Activated CD4-positive, alpha-beta memory T cell treated with anti-CD3 and anti-CD28 coated beads for 36 hours (primary cell): ENCODE data around the gene PTPRZ1. TPM values are rescaled to one million over a fixed set of nuclear protein-coding genes. Genes with fewer than 3 reads are reported as not detected.

Source experiments
- CTCF ChIA-PET: fragments of 350-600 bp; sonication (Branson Sonifier 250); formaldehyde crosslinking; loops from one replicate; lab custom pipeline; 2021; ENCODE audit warnings: antibody characterized with exemption, inconsistent platforms; lab: Charles Lee
- POLR2A ChIA-PET: fragments of 350-600 bp; sonication (Branson Sonifier 250); formaldehyde crosslinking; loops from one replicate; lab custom pipeline; 2021; ENCODE audit warnings: antibody characterized with exemption; lab: Charles Lee
- DNase-seq: peaks from one replicate; pipeline ENCODE4 v3.0.0-alpha.2; 2020
- H3K27ac Mint-ChIP-seq: one replicate; pipeline ENCODE4 v1.8.0; 2021; ENCODE audit warnings: mixed read lengths
- H3K27me3 Mint-ChIP-seq: one replicate; pipeline ENCODE4 v1.8.0; 2021; ENCODE audit warnings: mixed read lengths
- H3K36me3 Mint-ChIP-seq: one replicate; pipeline ENCODE4 v1.8.0; 2021; ENCODE audit warnings: mixed read lengths
- H3K4me1 Mint-ChIP-seq: one replicate; pipeline ENCODE4 v1.8.0; 2021; ENCODE audit warnings: low read depth, mixed read lengths
- H3K4me3 Mint-ChIP-seq: one replicate; pipeline ENCODE4 v1.8.0; 2021; ENCODE audit warnings: mild to moderate bottlenecking, mixed read lengths
- H3K9me3 Mint-ChIP-seq: one replicate; pipeline ENCODE4 v1.8.0; 2021; ENCODE audit warnings: mixed read lengths
- intact Hi-C: fragments of 100-400 bp; cut with micrococcal nuclease; formaldehyde crosslinking; loops from one replicate; pipeline ENCODE4 v1.15.1; 2023
- total RNA-seq, 2 experiments: library from RNA; stranded (reverse); gene quantifications; one replicate each; pipeline ENCODE4 v1.2.3, GENCODE V29; 2021

Gene PTPRZ1
- total RNA-seq, 2 experiments from 2014 or later = not detected

DNA sequence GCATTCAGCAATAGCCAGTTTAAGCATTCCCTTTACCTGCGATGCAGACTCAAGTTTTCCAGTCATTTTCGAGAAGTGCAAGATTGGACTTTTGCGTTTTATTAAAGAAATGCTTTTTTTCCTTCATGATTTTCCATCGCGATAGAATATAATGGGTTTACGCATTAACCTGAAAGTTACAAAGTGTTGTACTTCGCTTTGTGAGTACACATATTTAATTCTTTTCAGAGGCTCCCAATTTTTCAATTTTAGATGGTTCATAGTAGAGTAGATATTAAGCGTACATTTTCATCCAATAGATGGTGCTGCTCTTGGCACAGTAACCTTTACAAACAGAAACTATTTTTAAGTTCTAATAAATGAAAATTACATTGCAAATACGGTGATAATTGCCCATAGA lies 1.3 kb downstream of the PTPRZ1 start:
- Mint-ChIP-seq H3K9me3 (no peaks in the 10 kb centered on the region), H3K27ac (no peak overlapping the region), H3K27me3 (peaks cover 25% of the 10 kb centered on the region), H3K4me3 (no peak overlapping the region), H3K4me1 (peaks cover 3% of the 10 kb centered on the region), H3K36me3 (peaks cover 3% of the 10 kb centered on the region)
- POLR2A ChIA-PET = no interaction called here
- CTCF ChIA-PET = no interaction called here
- intact Hi-C loops = no loop called here
- no peak for DNase-seq

DNA sequence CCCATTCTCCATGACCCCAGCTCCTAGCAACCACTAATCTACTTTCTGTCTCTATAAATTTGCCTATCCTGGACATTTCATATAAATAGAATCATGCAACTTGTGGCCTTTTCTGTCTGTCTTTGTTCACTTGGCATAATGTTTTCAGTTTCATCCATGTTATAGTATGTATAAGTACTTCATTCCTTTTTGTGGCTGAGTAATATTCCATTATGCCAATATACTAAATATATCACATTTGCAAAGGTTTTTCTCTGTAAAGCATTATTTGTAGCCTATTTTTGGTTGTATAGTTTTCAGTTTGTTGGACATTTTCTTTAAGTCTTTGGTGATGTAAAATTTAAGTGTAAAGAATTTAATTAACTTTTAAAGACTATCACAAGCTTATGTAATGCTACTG lies 2.2 kb downstream of the PTPRZ1 start:
- peaks cover 3% of the 10 kb centered on the region for H3K36me3 Mint-ChIP-seq
- CTCF ChIA-PET = no interaction called here
- intact Hi-C loops = no loop called here
- H3K4me3 Mint-ChIP-seq = no peak overlapping the region
- no peaks in the 10 kb centered on the region for H3K9me3 Mint-ChIP-seq
- no peak overlapping the region for H3K27ac Mint-ChIP-seq
- no peak for DNase-seq
- H3K27me3 Mint-ChIP-seq = peaks cover 25% of the 10 kb centered on the region
- peaks cover 3% of the 10 kb centered on the region for H3K4me1 Mint-ChIP-seq
- POLR2A ChIA-PET = no interaction called here

DNA sequence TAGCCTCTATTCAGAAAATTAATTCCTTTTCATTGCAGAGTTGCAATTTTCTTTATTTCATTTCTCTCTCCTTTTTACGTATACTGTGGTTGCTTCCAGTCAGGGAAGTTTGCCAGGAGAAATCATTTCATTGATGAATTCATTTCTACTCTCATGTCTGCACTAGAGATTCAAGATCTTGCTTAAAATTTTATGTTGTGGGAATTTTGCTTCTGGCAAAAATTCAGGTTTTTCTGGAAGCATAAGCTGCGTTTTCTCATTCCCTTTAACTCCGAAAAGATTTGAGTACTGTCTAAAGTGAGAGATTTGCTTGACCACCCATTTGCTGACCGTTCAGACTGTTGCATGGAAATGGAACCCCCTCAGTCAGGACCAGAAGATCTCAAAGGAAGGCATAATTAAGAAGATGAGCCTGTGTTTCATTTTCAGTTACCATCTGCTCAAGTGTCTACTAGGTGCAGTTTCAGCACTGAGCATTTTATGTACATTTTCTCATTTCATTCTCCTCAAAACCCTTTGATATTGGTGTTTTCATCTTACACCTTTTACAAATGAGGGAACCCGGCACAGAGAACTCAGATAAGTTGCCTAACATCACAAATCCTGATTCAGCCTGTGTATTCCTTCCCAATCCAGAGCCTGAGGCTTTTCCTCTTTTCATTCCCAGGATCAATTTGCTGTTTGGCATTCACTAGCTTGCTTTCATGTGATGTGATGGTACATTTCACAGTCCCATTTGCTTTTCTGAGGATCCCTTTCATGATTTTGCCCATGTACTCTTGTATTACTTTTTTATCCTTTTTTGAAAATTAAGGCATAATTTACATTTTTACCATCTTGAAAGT lies 3.9 kb downstream of the PTPRZ1 start:
- Mint-ChIP-seq H3K4me1 (peaks cover 3% of the 10 kb centered on the region), H3K36me3 (peaks cover 3% of the 10 kb centered on the region), H3K27ac (no peak overlapping the region), H3K4me3 (no peak overlapping the region), H3K27me3 (peaks cover 23% of the 10 kb centered on the region), H3K9me3 (no peaks in the 10 kb centered on the region)
- POLR2A ChIA-PET = no interaction called here
- no peak for DNase-seq
- intact Hi-C loops = no loop called here
- CTCF ChIA-PET = no interaction called here

DNA sequence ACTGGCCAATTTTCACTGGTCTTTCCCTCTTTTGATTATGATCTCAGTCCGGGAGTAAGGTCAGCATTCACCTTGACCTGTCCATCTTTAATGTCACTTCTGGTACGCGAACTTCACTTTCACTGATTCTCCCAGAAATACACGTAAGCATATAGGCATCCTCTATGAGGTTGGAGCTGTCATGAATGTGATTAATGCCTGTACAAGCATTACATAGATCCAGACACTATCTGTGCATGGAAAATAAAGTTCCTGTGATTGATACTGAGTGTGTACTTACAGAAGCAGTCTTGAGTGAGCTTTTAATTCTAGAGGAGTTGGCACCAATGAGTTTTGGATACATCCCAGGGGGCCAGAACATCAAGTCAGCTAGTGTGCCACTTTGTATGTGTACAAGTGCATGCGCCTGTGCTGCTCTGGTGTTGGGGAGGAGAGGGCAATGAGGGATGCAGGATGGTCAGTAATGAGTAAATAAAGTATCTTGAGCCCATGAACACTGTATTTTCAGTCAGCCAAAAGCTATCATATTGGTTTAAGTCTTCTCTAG lies 6.0 kb downstream of the PTPRZ1 start:
- POLR2A ChIA-PET = no interaction called here
- Mint-ChIP-seq H3K36me3 (no peaks in the 10 kb centered on the region), H3K27me3 (peaks cover 10% of the 10 kb centered on the region), H3K27ac (no peak overlapping the region), H3K9me3 (no peaks in the 10 kb centered on the region), H3K4me3 (no peak overlapping the region), H3K4me1 (no peaks in the 10 kb centered on the region)
- DNase-seq = no peak
- CTCF ChIA-PET = interaction anchor here (0.6 kb wide), 1 partner anchor 20 kb away, joined by 3 read pairs; no protein-coding TSS in a partner anchor
- intact Hi-C loops = no loop called here

DNA sequence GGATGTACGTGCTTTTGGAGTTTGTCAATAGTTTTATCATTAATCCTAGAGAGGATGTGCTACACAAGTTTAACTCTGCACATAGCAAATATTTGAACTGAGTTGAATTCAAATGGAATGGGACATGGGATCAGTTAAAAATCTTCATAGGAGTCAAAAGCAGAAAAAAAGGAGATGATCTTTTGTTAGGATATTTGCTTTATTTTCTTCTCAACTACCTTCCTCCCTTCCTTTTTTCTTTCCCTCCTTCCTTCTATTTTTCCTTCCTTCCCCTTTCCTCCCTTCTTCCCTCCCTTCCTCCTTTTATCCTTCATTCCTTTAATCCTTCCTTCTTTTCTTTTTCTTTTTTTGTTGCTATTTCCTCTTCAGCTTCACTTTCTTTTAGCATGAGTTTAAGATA lies 6.6 kb downstream of the PTPRZ1 start:
- ChIA-PET POLR2A (no interaction called here), CTCF (interaction anchor here (0.6 kb wide), 1 partner anchor 19 kb away, joined by 3 read pairs; no protein-coding TSS in a partner anchor)
- Mint-ChIP-seq H3K4me3 (no peak overlapping the region), H3K27me3 (peaks cover 5% of the 10 kb centered on the region), H3K27ac (no peak overlapping the region), H3K4me1 (no peaks in the 10 kb centered on the region), H3K36me3 (no peaks in the 10 kb centered on the region), H3K9me3 (no peaks in the 10 kb centered on the region)
- DNase-seq = no peak
- intact Hi-C loops = no loop called here

DNA sequence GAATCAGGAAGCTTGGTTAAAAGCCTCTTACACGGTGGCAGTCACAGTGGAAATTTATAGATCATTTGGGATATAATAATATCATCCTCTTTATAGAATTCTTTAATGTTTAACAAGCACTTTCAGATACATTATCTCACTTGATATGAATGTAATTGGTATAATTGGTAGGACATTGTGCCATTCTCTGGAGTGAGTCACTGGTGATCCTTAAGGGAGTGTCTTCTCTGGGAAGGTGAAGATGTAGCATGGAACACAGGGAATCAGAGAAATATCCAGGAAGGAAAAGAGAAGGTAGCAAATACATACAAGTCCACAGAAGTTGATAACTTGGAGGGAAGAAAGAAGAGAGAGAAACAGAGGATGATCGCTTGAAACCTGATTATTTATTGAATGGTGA lies 9.8 kb downstream of the PTPRZ1 start:
- H3K27me3 Mint-ChIP-seq = no peaks in the 10 kb centered on the region
- peaks cover 2% of the 10 kb centered on the region for H3K9me3 Mint-ChIP-seq
- DNase-seq = no peak
- CTCF ChIA-PET = no interaction called here
- no peak overlapping the region for H3K4me3 Mint-ChIP-seq
- intact Hi-C loops = no loop called here
- POLR2A ChIA-PET = no interaction called here
- no peaks in the 10 kb centered on the region for H3K4me1 Mint-ChIP-seq
- no peak overlapping the region for H3K27ac Mint-ChIP-seq
- H3K36me3 Mint-ChIP-seq = no peaks in the 10 kb centered on the region

DNA sequence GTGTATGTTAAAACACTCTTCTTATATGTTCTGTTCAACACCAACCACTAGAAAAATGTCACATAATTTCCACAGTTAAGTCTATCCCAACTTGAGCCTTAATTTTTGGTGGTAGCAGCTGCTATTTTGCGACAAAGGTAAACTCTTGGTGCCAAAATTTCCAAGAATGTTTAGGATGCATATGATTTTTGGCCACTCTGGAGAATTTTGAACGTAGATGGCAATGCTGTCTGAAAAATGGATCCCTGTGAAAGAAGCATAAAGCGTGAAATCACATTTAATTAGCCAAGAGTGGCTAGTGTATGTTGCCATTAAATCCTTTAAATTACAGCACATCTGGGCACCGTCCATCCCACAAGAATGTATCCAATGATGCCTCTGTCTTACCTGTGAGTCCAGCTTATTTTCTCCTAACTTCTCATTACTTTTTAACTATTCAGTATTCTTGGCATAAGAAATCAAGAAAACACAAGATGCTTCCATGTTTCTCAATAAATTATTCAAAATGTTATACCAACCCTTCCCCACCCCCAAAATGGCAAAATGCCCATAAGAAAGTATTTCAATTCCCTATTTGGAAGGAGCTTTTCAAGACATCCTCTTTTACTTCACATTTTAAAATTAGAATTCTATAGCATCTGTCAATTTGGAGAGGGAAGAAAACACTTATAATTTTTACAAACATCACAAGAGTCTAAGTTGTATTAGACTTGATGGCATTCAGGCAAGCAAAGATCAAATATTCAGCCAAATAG lies 12.4 kb downstream of the PTPRZ1 start:
- H3K27ac Mint-ChIP-seq = no peak overlapping the region
- H3K27me3 Mint-ChIP-seq = no peaks in the 10 kb centered on the region
- no peak for DNase-seq
- ChIA-PET CTCF (no interaction called here), POLR2A (no interaction called here)
- no peak overlapping the region for H3K4me3 Mint-ChIP-seq
- no peaks in the 10 kb centered on the region for H3K4me1 Mint-ChIP-seq
- peaks cover 2% of the 10 kb centered on the region for H3K9me3 Mint-ChIP-seq
- no peaks in the 10 kb centered on the region for H3K36me3 Mint-ChIP-seq
- intact Hi-C loops = no loop called here

DNA sequence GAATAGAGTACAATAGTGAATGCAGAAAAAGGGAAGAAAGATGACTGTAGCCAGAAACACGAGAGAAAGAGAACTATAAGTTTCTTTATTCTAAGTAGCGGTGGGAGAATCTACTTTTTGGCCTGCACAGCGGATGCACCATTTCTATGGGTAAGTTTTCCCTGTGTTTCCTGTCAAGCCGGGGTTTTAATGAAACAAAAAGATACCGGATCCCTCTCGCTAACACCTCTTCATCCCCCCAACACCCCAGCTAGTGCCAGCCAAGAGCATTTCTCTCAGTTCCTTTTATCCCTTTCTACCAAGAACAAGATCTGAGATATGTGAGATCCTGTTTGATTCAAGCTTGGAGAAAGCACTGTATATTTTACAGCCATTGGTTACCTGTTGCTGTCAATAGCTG lies 14.7 kb downstream of the PTPRZ1 start:
- Mint-ChIP-seq H3K4me3 (no peak overlapping the region), H3K27me3 (no peaks in the 10 kb centered on the region), H3K9me3 (peaks cover 2% of the 10 kb centered on the region), H3K4me1 (no peaks in the 10 kb centered on the region), H3K27ac (no peak overlapping the region), H3K36me3 (no peaks in the 10 kb centered on the region)
- intact Hi-C loops = no loop called here
- ChIA-PET POLR2A (no interaction called here), CTCF (no interaction called here)
- no peak for DNase-seq

DNA sequence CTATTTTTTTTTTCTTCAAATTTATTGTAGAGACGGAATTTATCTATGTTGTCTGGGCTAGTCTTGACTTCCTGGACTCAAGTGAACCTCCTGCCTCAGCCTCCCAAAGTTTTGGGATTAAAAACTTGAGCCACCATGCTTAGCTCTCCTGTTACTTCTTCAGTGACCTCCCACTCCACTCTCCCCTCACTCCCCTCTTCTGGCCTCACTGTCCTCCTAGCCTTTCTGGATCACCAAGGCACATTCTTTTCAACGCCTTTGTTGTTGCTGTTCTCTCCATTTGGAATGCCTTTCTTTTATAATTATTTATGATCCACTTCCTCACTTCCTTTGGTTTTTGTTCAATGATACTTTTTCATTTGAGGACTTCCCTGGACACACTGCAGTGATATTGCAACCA lies 17.9 kb downstream of the PTPRZ1 start:
- no peaks in the 10 kb centered on the region for H3K36me3 Mint-ChIP-seq
- no peak for DNase-seq
- no peak overlapping the region for H3K27ac Mint-ChIP-seq
- POLR2A ChIA-PET = no interaction called here
- intact Hi-C loops = no loop called here
- CTCF ChIA-PET = no interaction called here
- H3K27me3 Mint-ChIP-seq = no peaks in the 10 kb centered on the region
- no peaks in the 10 kb centered on the region for H3K4me1 Mint-ChIP-seq
- peaks cover 2% of the 10 kb centered on the region for H3K9me3 Mint-ChIP-seq
- H3K4me3 Mint-ChIP-seq = no peak overlapping the region

DNA sequence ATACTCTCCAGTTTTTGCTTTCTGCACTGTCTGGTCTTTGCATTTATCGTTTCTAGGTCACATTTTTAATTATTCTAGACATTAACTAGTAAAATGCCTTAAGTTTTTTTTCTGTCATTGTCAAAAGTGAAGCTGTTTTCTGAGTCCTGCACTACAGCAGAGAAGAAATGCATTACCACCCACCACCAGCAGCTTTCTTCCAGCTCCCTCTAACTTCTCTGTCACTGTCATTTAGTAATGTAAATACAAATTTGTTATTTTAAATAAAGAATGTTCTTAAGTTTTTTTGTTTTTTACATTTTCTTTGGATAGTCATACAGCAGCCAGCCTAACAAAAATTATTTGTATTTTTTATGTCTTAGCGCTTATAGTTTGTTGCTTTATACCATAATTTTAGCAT lies 18.8 kb downstream of the PTPRZ1 start:
- no peak for DNase-seq
- Mint-ChIP-seq H3K4me3 (no peak overlapping the region), H3K27me3 (no peaks in the 10 kb centered on the region), H3K36me3 (no peaks in the 10 kb centered on the region), H3K9me3 (peaks cover 2% of the 10 kb centered on the region), H3K27ac (no peak overlapping the region), H3K4me1 (no peaks in the 10 kb centered on the region)
- ChIA-PET POLR2A (no interaction called here), CTCF (no interaction called here)
- intact Hi-C loops = no loop called here

DNA sequence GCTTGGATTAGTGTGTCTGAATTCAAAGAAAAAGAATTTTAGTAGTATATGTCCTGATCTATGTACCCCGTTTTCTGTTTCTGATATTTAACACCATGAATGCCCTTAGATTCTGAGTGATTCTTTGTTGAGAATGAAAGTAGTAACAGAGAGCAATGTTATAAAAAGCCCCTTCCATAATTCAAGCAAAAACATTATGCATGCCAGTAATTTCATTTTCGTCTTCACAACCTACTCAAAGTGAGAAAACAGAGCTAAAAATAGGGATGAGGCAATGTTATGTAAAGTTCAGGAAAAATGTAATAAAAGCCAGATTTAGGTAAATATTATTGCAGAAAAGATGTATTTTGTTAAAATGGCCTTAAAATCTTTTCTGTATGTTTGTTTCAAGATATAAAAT lies 28.1 kb downstream of the PTPRZ1 start:
- no peaks in the 10 kb centered on the region for H3K4me1 Mint-ChIP-seq
- peaks cover 4% of the 10 kb centered on the region for H3K9me3 Mint-ChIP-seq
- no peaks in the 10 kb centered on the region for H3K36me3 Mint-ChIP-seq
- ChIA-PET POLR2A (no interaction called here), CTCF (no interaction called here)
- intact Hi-C loops = no loop called here
- DNase-seq = no peak
- H3K27ac Mint-ChIP-seq = no peak overlapping the region
- H3K4me3 Mint-ChIP-seq = no peak overlapping the region
- no peaks in the 10 kb centered on the region for H3K27me3 Mint-ChIP-seq

DNA sequence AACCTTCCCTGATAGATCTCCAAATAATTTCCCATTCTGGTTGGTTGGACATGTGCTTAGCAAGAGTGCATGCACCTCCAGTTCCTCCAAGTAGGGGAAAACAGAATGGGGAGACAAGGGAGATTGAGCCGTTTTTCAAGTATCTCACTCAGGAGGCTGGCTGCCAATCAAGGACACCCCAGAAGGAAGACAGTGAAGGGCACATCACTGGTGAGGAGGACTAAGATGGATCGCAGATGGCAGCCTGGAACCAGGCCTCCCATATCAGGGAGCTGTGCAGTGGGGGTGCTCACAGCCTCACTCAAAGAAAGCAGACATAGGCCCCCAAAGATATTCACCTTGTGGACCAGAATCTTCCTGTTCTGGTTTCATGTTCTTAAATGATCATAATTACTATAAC lies 31.2 kb downstream of the PTPRZ1 start:
- intact Hi-C loops = no loop called here
- no peak for DNase-seq
- no peaks in the 10 kb centered on the region for H3K27me3 Mint-ChIP-seq
- no peaks in the 10 kb centered on the region for H3K4me1 Mint-ChIP-seq
- ChIA-PET CTCF (no interaction called here), POLR2A (no interaction called here)
- H3K36me3 Mint-ChIP-seq = no peaks in the 10 kb centered on the region
- H3K4me3 Mint-ChIP-seq = no peak overlapping the region
- H3K9me3 Mint-ChIP-seq = peaks cover 4% of the 10 kb centered on the region
- H3K27ac Mint-ChIP-seq = no peak overlapping the region
